Measurements from ENCODE around the gene PAPOLA. TPM values are rescaled to one million over a fixed set of nuclear protein-coding genes. Genes with fewer than 3 reads are reported as not detected.

The PAPOLA gene
- total and polyA plus RNA-seq, 2 experiments from 2014 or later = 198 to 237 TPM

DNA sequence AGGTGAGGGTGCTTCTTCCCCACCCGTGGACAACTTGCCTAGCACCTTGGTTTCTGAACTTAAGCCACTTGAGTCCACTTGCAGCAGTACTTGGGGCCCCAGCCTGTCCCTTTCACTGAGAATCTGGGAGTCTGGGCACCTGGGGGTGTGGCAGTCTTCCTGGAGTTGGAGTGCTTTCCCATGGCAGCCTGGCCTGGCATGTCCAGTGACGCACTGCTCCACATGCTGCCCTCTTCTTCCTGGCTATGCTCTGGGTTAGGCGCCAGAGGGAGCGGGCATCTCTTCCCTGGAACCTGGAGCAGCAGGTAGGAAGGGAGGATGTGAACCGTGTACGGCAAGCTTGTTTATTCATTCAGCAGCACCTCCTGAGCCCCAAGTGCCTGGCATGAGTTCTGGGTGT is 76.4 kb downstream of the PAPOLA start:
- Mint-ChIP-seq H3K27ac (no peak overlapping the region), H3K4me3 (no peak overlapping the region), H3K9me3 (no peaks in the 10 kb centered on the region; the same call in 2 of the 3 replicates), H3K4me1 (peaks cover 26% of the 10 kb centered on the region), H3K36me3 (ENCODE audit: low read depth) (no peaks in the 10 kb centered on the region), H3K27me3 (ENCODE audit: insufficient read depth, low read depth, poor library complexity) (peaks cover 2% of the 10 kb centered on the region)
- TF ChIP-seq, protein P1, sequence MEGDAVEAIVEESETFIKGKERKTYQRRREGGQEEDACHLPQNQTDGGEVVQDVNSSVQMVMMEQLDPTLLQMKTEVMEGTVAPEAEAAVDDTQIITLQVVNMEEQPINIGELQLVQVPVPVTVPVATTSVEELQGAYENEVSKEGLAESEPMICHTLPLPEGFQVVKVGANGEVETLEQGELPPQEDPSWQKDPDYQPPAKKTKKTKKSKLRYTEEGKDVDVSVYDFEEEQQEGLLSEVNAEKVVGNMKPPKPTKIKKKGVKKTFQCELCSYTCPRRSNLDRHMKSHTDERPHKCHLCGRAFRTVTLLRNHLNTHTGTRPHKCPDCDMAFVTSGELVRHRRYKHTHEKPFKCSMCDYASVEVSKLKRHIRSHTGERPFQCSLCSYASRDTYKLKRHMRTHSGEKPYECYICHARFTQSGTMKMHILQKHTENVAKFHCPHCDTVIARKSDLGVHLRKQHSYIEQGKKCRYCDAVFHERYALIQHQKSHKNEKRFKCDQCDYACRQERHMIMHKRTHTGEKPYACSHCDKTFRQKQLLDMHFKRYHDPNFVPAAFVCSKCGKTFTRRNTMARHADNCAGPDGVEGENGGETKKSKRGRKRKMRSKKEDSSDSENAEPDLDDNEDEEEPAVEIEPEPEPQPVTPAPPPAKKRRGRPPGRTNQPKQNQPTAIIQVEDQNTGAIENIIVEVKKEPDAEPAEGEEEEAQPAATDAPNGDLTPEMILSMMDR (conservative IDR thresholded peaks at IDR 0.05; ENCODE audit: low read depth in 2 of 2) = no peak
- TF ChIP-seq POLR2AphosphoS5 (IDR thresholded peaks at IDR 0.05; ENCODE audit: low read depth) (no peak), JUNB (IDR thresholded peaks at IDR 0.05; ENCODE audit: unreplicated experiment) (no peak), NANOG (IDR thresholded peaks at IDR 0.05; ENCODE audit: borderline replicate concordance) (no peak), ZNF331 (CRISPR knock-in tag; IDR thresholded peaks at IDR 0.05; ENCODE audit: low read depth) (no peak), CREB1 (CRISPR knock-in tag; IDR thresholded peaks at IDR 0.05; ENCODE audit: low read depth) (no peak), STAT1 (IDR thresholded peaks at IDR 0.05; ENCODE audit: unreplicated experiment) (no peak)
- TF ChIP-seq, protein P2, sequence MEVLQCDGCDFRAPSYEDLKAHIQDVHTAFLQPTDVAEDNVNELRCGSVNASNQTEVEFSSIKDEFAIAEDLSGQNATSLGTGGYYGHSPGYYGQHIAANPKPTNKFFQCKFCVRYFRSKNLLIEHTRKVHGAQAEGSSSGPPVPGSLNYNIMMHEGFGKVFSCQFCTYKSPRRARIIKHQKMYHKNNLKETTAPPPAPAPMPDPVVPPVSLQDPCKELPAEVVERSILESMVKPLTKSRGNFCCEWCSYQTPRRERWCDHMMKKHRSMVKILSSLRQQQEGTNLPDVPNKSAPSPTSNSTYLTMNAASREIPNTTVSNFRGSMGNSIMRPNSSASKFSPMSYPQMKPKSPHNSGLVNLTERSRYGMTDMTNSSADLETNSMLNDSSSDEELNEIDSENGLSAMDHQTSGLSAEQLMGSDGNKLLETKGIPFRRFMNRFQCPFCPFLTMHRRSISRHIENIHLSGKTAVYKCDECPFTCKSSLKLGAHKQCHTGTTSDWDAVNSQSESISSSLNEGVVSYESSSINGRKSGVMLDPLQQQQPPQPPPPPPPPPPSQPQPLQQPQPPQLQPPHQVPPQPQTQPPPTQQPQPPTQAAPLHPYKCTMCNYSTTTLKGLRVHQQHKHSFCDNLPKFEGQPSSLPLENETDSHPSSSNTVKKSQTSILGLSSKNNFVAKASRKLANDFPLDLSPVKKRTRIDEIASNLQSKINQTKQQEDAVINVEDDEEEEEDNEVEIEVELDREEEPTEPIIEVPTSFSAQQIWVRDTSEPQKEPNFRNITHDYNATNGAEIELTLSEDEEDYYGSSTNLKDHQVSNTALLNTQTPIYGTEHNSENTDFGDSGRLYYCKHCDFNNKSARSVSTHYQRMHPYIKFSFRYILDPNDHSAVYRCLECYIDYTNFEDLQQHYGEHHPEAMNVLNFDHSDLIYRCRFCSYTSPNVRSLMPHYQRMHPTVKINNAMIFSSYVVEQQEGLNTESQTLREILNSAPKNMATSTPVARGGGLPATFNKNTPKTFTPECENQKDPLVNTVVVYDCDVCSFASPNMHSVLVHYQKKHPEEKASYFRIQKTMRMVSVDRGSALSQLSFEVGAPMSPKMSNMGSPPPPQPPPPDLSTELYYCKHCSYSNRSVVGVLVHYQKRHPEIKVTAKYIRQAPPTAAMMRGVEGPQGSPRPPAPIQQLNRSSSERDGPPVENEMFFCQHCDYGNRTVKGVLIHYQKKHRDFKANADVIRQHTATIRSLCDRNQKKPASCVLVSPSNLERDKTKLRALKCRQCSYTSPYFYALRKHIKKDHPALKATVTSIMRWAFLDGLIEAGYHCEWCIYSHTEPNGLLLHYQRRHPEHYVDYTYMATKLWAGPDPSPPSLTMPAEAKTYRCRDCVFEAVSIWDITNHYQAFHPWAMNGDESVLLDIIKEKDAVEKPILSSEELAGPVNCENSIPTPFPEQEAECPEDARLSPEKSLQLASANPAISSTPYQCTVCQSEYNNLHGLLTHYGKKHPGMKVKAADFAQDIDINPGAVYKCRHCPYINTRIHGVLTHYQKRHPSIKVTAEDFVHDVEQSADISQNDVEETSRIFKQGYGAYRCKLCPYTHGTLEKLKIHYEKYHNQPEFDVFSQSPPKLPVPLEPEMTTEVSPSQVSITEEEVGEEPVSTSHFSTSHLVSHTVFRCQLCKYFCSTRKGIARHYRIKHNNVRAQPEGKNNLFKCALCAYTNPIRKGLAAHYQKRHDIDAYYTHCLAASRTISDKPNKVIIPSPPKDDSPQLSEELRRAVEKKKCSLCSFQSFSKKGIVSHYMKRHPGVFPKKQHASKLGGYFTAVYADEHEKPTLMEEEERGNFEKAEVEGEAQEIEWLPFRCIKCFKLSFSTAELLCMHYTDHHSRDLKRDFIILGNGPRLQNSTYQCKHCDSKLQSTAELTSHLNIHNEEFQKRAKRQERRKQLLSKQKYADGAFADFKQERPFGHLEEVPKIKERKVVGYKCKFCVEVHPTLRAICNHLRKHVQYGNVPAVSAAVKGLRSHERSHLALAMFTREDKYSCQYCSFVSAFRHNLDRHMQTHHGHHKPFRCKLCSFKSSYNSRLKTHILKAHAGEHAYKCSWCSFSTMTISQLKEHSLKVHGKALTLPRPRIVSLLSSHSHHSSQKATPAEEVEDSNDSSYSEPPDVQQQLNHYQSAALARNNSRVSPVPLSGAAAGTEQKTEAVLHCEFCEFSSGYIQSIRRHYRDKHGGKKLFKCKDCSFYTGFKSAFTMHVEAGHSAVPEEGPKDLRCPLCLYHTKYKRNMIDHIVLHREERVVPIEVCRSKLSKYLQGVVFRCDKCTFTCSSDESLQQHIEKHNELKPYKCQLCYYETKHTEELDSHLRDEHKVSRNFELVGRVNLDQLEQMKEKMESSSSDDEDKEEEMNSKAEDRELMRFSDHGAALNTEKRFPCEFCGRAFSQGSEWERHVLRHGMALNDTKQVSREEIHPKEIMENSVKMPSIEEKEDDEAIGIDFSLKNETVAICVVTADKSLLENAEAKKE (CRISPR knock-in tag; IDR thresholded peaks at IDR 0.05) = no peak
- TF ChIP-seq, protein P3, sequence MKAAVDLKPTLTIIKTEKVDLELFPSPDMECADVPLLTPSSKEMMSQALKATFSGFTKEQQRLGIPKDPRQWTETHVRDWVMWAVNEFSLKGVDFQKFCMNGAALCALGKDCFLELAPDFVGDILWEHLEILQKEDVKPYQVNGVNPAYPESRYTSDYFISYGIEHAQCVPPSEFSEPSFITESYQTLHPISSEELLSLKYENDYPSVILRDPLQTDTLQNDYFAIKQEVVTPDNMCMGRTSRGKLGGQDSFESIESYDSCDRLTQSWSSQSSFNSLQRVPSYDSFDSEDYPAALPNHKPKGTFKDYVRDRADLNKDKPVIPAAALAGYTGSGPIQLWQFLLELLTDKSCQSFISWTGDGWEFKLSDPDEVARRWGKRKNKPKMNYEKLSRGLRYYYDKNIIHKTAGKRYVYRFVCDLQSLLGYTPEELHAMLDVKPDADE (IDR thresholded peaks at IDR 0.05) = no peak
- TF ChIP-seq, protein P4, sequence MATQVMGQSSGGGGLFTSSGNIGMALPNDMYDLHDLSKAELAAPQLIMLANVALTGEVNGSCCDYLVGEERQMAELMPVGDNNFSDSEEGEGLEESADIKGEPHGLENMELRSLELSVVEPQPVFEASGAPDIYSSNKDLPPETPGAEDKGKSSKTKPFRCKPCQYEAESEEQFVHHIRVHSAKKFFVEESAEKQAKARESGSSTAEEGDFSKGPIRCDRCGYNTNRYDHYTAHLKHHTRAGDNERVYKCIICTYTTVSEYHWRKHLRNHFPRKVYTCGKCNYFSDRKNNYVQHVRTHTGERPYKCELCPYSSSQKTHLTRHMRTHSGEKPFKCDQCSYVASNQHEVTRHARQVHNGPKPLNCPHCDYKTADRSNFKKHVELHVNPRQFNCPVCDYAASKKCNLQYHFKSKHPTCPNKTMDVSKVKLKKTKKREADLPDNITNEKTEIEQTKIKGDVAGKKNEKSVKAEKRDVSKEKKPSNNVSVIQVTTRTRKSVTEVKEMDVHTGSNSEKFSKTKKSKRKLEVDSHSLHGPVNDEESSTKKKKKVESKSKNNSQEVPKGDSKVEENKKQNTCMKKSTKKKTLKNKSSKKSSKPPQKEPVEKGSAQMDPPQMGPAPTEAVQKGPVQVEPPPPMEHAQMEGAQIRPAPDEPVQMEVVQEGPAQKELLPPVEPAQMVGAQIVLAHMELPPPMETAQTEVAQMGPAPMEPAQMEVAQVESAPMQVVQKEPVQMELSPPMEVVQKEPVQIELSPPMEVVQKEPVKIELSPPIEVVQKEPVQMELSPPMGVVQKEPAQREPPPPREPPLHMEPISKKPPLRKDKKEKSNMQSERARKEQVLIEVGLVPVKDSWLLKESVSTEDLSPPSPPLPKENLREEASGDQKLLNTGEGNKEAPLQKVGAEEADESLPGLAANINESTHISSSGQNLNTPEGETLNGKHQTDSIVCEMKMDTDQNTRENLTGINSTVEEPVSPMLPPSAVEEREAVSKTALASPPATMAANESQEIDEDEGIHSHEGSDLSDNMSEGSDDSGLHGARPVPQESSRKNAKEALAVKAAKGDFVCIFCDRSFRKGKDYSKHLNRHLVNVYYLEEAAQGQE (IDR thresholded peaks at IDR 0.05; ENCODE audit: unreplicated experiment) = no peak
- Histone ChIP-seq H2AFZ (no peak overlapping the region), H3K4me2 (no peak overlapping the region), H3K27me3 (ENCODE audit: insufficient read depth) (no peaks in the 10 kb centered on the region), H3K9me2 (ENCODE audit: insufficient read depth) (no peaks in the 10 kb centered on the region), H3K4me3 (no peak overlapping the region), H3K4me1 (ENCODE audit: insufficient read depth) (peaks cover 11% of the 10 kb centered on the region; the same call in 1 of the 2 replicates), H3K27ac (ENCODE audit: low read depth) (no peak overlapping the region), H4K20me1 (replicated peaks; ENCODE audit: insufficient read depth) (no peaks in the 10 kb centered on the region), H3K79me2 (replicated peaks; ENCODE audit: insufficient read depth) (no peaks in the 10 kb centered on the region), H3F3A (replicated peaks; ENCODE audit: low read depth) (0 out of 2 replicates have a peak, but pooled peaks cover 2% of the 10 kb centered on the region), H3K36me3 (ENCODE audit: insufficient read depth) (no peaks in the 10 kb centered on the region)
- DNase-seq (ENCODE audit: low spot score) (no peak), ATAC-seq (no peak)

Measured in GM23338 (cell line).